PC-3 (cell line): ENCODE measurements around the gene LRP5. TPM values are rescaled to one million over a fixed set of nuclear protein-coding genes. Genes with fewer than 3 reads are reported as not detected.

Experiments used
- ATAC-seq: fragments of 200-7000 bp; cut with Tn5 transposase; 2 replicates; pipeline ENCODE4 v1.9.1; 2020; ENCODE audit warnings: mild to moderate bottlenecking, moderate library complexity
- BruUV-seq: library from RNA; stranded (reverse); fragments of 400-500 nt; replicated peaks from 2 replicates; lab custom pipeline; 2021; lab: Mats Ljungman, UMichigan
- CTCF ChIA-PET: fragments of 300-600 bp; sonication (Branson Sonifier 250); formaldehyde crosslinking; loops from one replicate; lab custom pipeline; 2022; ENCODE audit warnings: antibody characterized with exemption; lab: Charles Lee
- POLR2A ChIA-PET: fragments of 300-600 bp; sonication (Branson Sonifier 250); formaldehyde crosslinking; loops from one replicate; lab custom pipeline; 2022; ENCODE audit warnings: antibody characterized with exemption; ENCODE audit not compliant: unreplicated experiment; lab: Charles Lee
- DNase-seq: peaks from one replicate; pipeline ENCODE4 v3.0.0-alpha.2; 2015
- H2AFZ ChIP-seq: fragments of 300-600 bp; sonication (generic); 2 replicates; pipeline ENCODE4 v1.6.0; 2016; ENCODE audit warnings: antibody characterized with exemption, low read length
- H3F3A ChIP-seq: fragments of 300-600 bp; sonication (generic); one replicate; pipeline ENCODE4 v1.6.0; 2017; ENCODE audit warnings: antibody characterized with exemption, low read length, control low read depth, mild to moderate bottlenecking; ENCODE audit not compliant: unreplicated experiment
- H3K27ac ChIP-seq: fragments of 300-600 bp; sonication (generic); 2 replicates; pipeline ENCODE4 v1.5.1; 2016; ENCODE audit warnings: mild to moderate bottlenecking, low read length
- H3K27me3 ChIP-seq: fragments of 300-600 bp; sonication (generic); 2 replicates; pipeline ENCODE4 v1.6.1; 2016; ENCODE audit warnings: low read length, mixed read lengths
- H3K36me3 ChIP-seq: fragments of 300-600 bp; sonication (generic); 2 replicates; pipeline ENCODE4 v1.6.1; 2016; ENCODE audit warnings: low read depth, mixed run types, low read length, mixed read lengths
- H3K4me1 ChIP-seq: fragments of 300-600 bp; sonication (generic); 2 replicates; pipeline ENCODE4 v1.5.1; 2016; ENCODE audit warnings: low read length; ENCODE audit not compliant: insufficient read depth
- H3K4me2 ChIP-seq: fragments of 300-600 bp; sonication (generic); 2 replicates; pipeline ENCODE4 v1.6.0; 2016; ENCODE audit warnings: low read length
- H3K4me3 ChIP-seq: fragments of 300-600 bp; sonication (generic); 2 replicates; pipeline ENCODE4 v1.5.1; 2016; ENCODE audit warnings: mild to moderate bottlenecking, low read length, mixed read lengths
- H3K79me2 ChIP-seq: fragments of 300-600 bp; sonication (generic); 2 replicates; pipeline ENCODE4 v1.6.1; 2017; ENCODE audit warnings: low read length, mixed read lengths
- H3K9ac ChIP-seq: fragments of 300-600 bp; sonication (generic); 2 replicates; pipeline ENCODE4 v1.6.0; 2016; ENCODE audit warnings: mild to moderate bottlenecking, low read length
- H3K9me2 ChIP-seq: fragments of 300-600 bp; sonication (generic); replicated peaks from 2 replicates; pipeline ENCODE4 v1.6.1; 2016; ENCODE audit warnings: mixed run types, low read length, mixed read lengths
- H3K9me3 ChIP-seq: fragments of 300-600 bp; sonication (generic); 2 replicates; pipeline ENCODE4 v1.6.1; 2016; ENCODE audit warnings: low read length, mixed read lengths
- H4K20me1 ChIP-seq: fragments of 300-600 bp; sonication (generic); 2 replicates; pipeline ENCODE4 v1.6.1; 2016; ENCODE audit warnings: low read length, mixed read lengths
- CTCF ChIP-seq: fragments of 300-600 bp; sonication (generic); conservative IDR thresholded peaks from 2 replicates; pipeline ENCODE4 v1.5.1; 2017; ENCODE audit warnings: antibody characterized with exemption, low read depth, mild to moderate bottlenecking, low read length
- EZH2 ChIP-seq: fragments of 300-600 bp; sonication (generic); IDR thresholded peaks from one replicate; pipeline ENCODE4 v1.6.1; 2017; ENCODE audit warnings: antibody characterized with exemption, mild to moderate bottlenecking, low read length; ENCODE audit not compliant: unreplicated experiment
- EZH2phosphoT487 ChIP-seq: fragments of 300-600 bp; sonication (generic); IDR thresholded peaks from 2 replicates; pipeline ENCODE4 v1.6.1; 2018; ENCODE audit warnings: mild to moderate bottlenecking, antibody characterized with exemption, low read length, borderline replicate concordance
- intact Hi-C: fragments of 100-400 bp; cut with micrococcal nuclease; formaldehyde crosslinking; loops from 2 replicates; pipeline ENCODE4 v1.9.0; 2023
- total RNA-seq: library from RNA; depleted of rRNA; stranded (reverse); fragments of >200 nt; gene quantifications from 2 replicates; pipeline ENCODE4 v1.2.3, GENCODE V29; 2014

LRP5 gene
- total RNA-seq, 1 experiment from 2014 or later: 64.3 TPM

DNA sequence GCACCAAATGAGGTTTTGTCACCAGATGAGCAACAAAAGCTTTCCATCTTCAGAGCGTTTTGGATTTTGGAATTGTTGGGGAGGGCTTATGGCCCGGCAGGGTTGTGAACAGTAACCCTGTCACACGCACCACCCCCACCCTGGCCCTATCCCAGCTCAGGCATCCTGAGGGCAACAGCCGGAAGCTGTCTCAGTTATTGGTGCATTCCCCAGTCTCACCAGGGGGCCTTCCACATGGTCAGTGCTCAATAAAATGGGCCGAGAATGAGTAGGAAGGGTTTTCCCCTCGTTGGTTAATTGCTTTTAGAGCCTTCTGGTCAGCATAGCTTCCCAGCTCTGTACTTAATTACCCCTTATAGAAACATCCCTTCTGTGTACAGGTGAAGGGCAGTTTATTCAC lies 46.0 kb downstream of the LRP5 start:
- BruUV-seq: no TSS peak
- peaks cover 21% of the 10 kb centered on the region for H3K4me1 ChIP-seq
- H3K9ac ChIP-seq: no peak overlapping the region
- H3K9me2 ChIP-seq: no peaks in the 10 kb centered on the region
- no peak overlapping the region for H3K4me3 ChIP-seq
- CTCF ChIA-PET: no interaction called here
- H3K4me2 ChIP-seq: no peak overlapping the region
- peaks cover 36% of the 10 kb centered on the region for H3K36me3 ChIP-seq
- no peak for DNase-seq
- no peak overlapping the region for H2AFZ ChIP-seq
- peaks cover 23% of the 10 kb centered on the region for H3K79me2 ChIP-seq
- POLR2A ChIA-PET: no interaction called here
- no peak for TF ChIP-seq EZH2phosphoT487
- no peak for TF ChIP-seq EZH2
- no peak for TF ChIP-seq CTCF
- H3F3A ChIP-seq: no peaks in the 10 kb centered on the region
- H3K27me3 ChIP-seq: no peaks in the 10 kb centered on the region
- H3K9me3 ChIP-seq: no peaks in the 10 kb centered on the region
- intact Hi-C loops: no loop called here
- no peak for ATAC-seq
- no peaks in the 10 kb centered on the region for H4K20me1 ChIP-seq
- H3K27ac ChIP-seq: no peak overlapping the region

DNA sequence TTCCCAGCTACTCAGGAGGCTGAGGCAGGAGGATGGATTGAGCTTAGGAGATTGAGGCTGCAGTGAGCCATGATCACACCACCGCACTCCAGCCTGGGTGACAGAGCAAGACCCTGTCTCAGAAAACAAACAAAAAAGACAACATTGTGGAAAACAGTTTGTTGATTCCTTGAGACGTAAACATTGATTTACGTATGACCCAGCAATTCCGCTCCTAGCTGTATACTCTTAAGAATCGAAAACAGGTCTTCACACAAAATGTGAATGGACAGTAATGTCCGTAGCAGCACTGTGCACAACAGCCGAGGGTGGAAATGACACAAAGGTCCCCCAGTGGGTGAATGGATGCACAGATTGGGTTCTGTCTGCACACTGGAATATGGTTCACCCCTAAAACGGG lies 49.3 kb downstream of the LRP5 start:
- TF ChIP-seq CTCF (no peak), EZH2phosphoT487 (no peak), EZH2 (no peak)
- Histone ChIP-seq H3K4me2 (no peak overlapping the region), H3K79me2 (peaks cover under 1% of the 10 kb centered on the region; the same call in 1 of the 2 replicates), H3K9ac (no peak overlapping the region), H3K36me3 (peaks cover 41% of the 10 kb centered on the region), H2AFZ (no peak overlapping the region), H3K27me3 (no peaks in the 10 kb centered on the region), H4K20me1 (no peaks in the 10 kb centered on the region), H3K9me3 (no peaks in the 10 kb centered on the region), H3F3A (no peaks in the 10 kb centered on the region), H3K4me1 (no peaks in the 10 kb centered on the region), H3K9me2 (no peaks in the 10 kb centered on the region), H3K27ac (no peak overlapping the region), H3K4me3 (no peak overlapping the region)
- intact Hi-C loops: no loop called here
- ChIA-PET CTCF (no interaction called here), POLR2A (interaction anchor here (0.7 kb wide), 1 partner anchor 19 kb away, joined by 5 read pairs; no protein-coding TSS in a partner anchor)
- BruUV-seq: no TSS peak
- DNase-seq (no peak), ATAC-seq (no peak)

DNA sequence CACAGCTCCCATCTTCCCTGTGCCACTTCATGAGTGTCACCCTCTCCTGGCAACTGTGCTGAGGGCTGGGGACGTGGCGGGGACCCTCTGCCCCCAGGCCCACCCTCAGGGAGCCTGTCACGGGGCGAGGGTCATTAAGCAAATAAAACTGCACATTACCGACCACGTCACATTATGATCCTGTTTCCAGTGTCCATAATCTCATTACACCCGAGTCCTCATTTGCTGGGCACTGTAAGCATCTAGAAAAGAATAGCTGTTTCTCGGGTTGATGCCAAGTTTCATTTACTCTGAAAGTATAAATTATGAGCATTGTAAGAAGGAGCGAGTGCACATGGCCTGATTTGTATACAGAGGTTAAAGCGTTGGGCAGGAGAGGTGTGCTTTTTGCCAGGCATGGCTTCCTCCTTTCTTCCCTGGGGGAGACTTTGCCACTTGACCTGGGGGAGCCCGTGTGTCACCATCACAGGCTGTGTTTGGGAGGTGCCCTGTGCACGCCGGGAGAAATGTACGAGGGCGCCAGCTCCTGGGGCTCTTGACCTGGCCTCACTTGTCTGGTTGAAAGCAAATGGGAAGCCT lies 50.5 kb downstream of the LRP5 start:
- BruUV-seq: no TSS peak
- no peak for DNase-seq
- no peak overlapping the region for H3K4me2 ChIP-seq
- TF ChIP-seq CTCF (no peak), EZH2phosphoT487 (no peak), EZH2 (no peak)
- CTCF ChIA-PET: no interaction called here
- no peak overlapping the region for H3K9ac ChIP-seq
- peaks cover 35% of the 10 kb centered on the region for H3K36me3 ChIP-seq
- H3K27ac ChIP-seq: no peak overlapping the region
- H4K20me1 ChIP-seq: no peaks in the 10 kb centered on the region
- no peaks in the 10 kb centered on the region for H3F3A ChIP-seq
- no peaks in the 10 kb centered on the region for H3K79me2 ChIP-seq
- intact Hi-C loops: no loop called here
- H2AFZ ChIP-seq: no peak overlapping the region
- no peak for ATAC-seq
- no peaks in the 10 kb centered on the region for H3K27me3 ChIP-seq
- H3K4me1 ChIP-seq: no peaks in the 10 kb centered on the region
- H3K4me3 ChIP-seq: no peak overlapping the region
- POLR2A ChIA-PET: no interaction called here
- H3K9me3 ChIP-seq: no peaks in the 10 kb centered on the region
- no peaks in the 10 kb centered on the region for H3K9me2 ChIP-seq
